ENCODE results near the gene FBXO21.

The FBXO21 gene

DNA sequence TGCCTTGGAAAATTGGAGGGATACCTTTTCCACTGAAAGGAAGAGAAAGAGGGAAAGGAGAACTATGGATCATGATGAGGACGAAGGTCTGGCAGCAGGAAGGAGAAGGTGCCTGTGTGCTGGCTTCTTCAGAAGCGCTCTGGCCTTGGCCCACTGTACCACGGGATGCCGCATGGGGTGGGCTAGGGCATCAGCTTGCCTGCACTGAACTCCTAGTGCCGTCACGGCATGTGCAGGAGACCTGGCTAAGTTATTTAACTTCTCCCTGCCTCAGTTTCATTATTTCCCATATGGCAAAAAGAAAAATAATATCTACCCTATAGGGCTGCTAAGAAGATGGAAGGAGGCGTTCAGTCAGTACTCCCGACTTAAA is 28.1 kb downstream of the FBXO21 start:
- no peak for DNase-seq

DNA sequence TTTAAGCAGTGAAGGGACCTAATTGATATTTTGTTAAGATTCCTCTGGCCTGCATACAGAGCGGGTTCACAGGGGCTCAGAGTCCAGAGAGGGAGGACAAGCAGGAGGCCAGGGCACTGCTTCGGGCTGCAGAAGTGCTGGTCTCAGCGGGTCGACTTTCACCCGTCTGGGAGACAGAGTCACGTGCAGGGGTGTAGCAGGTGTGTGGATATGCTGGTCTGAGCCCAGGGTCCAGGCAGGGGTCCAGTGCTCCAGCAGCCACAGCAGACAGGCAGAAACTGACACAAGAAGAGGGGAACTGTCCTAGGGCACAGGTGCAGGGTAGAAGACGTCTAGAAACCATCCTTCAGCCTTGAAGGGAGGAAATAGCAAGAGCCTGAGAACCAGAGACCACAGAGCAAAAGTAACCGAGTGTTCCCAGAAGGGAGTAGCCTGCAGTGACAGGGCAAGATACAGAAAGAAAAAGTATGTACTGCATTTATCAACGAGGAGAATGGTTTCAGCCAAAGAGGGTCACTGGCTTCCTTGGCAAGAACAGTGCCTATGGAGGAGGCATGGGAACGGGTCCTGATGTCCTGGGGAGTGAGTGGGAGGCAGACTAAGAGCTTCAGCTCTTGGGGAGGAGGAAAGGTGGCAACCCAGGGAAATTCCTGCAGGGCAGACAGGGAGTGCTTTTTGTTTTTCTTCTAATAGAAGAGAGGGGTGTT is 28.7 kb downstream of the FBXO21 start:
- DNase-seq, result no peak

DNA sequence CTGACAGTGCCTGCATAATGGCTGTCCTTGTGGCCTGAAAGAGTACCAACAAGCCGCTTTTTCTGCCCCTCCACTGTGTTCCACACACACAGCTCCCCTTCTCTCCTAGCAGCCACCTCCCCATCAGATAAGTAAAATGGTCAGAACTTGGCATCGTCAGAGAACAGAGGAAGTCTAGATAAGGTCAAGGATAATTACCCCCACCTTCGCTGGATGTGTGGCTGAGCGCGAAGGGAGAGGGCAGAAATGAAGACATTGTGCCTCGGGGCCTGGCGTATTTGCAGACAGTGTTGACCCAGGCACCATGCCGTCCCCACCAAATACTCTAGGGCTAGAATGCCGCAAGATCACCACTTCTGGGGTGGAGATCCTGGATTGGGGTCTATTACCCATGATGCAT is 30.6 kb downstream of the FBXO21 start:
- DNase-seq, result no peak

DNA sequence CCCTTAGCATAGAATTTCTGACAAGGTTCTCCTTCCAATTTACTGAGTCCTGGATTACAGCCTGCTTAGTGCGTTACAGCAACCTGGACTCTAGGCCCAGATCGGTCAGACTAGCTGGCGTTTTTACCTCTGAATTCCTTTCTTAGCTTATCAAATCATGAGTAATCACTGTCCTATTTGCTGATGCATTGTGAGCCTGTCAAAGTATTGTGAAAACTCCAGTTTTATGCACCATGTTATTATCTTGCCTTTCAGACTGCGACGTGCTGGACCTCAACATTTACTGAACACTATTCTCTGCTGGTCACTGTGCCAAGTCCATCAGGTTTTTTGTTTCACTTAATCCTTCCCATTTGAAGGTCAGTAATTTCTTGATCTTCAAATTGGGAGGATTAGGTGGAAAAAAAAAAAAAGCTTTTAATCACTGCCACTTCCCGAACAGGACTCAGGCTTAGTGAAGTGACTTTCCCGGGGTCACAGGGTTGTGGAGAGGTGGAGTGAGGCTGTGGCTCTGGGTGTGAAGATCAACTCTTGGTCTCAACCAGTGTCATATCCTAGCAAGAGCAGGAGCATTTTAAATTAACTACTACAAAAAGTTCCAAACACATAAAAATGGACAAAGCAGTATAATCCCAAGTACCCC is 31.2 kb downstream of the FBXO21 start:
- no peak for DNase-seq

DNA sequence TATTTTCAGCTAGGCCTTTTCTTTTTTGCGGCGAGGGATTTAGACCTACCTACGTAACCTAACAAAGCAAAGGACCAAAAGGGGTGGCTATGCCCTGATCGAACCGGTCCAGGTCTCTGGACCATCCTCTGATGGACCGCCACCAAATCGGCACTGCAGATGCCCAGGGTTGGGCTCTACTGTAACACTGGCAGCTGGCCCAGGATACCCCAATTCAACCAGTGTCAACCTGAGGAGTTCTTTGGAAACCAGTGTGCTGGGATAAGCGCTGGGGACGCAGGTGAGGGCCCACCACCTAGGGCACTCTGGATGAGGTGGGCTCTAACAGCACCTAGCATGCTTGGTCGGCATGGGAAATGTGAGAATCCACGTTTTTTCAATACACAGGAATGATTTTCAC is 32.2 kb downstream of the FBXO21 start:
- no peak for DNase-seq

DNA sequence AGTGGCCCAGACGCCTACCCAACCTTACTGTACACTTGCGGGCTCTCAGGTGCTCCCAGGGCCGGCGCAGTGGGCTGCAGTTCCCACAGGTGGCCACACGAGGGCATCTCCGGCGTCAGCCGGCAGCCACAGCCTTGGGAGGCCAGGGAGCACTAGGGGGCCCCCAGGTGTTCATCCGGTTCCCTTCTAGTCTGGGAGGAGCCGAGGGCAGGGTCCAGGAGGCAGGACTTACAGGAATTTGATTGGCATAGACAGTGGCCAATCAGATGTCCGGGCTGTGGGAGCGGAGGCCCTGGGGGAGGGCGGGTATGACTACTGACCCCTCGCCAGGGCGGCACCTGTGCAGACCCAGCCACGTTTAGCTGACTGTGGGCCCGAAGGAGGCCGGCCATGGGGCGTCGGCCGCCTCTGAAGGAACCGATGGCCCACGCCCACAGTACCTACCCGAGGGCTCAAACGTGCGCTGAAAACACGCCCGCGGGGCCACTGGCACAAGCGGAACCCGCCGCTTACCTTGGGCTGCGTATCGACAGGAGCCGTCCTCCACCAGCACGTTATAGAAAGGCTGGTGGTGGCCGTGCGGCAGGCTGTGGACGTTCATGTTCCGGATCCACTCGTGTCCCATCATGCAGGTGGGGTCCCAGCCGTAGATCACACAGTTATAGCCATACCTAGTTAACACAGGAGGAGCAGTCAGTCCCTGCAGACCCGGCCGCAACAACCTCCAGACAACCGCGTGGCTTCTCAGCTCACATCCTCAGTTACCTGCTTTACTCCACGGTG is 34.8 kb downstream of the FBXO21 start:
- DNase-seq, result peak; percentile 32

DNA sequence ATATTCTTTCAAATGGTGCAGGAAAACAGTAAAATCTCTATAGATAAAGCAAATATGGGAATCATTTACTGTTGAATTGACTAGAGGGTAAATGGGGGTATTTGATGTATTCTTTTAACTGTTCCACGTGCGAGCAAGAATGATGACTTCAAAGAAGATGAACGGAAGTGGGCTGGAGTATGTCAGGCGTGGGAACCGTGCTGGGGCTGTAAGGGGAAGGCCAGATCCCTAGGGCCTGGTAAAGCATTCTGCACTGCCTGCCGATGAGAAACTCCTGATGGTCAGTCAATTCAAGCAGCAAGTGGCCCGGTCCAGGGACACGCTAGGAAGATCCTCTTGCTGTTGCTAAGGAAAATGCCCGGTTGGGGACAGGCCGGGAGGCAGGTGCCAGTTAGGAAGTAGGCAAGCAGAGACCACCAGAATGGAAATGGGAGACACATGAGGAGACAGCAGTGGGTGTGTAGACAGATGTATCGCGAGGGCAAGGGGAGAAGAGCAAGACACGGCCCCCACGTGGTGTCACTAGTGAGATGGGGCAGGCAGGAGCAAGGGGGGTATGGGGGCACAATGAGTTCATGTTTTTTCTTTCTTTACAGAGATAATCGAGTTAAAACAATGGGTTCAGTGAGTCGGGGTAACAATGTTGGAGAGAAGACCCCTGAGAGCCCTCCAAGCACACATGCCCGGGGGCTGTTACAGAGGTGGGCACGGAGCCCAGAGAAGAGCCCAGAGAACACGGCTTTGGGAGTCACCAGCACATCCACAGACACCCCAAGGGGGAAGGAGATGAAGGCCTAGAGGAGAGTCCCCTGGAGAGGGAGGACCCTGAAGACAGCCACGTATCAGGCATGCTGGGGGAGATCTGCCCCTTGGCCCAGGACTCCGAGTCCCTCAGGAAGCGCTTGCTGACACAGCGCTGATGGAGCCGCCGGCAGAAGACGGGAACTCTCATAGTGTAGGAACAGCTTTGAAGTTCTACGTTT is 37.2 kb downstream of the FBXO21 start:
- no peak for DNase-seq

DNA sequence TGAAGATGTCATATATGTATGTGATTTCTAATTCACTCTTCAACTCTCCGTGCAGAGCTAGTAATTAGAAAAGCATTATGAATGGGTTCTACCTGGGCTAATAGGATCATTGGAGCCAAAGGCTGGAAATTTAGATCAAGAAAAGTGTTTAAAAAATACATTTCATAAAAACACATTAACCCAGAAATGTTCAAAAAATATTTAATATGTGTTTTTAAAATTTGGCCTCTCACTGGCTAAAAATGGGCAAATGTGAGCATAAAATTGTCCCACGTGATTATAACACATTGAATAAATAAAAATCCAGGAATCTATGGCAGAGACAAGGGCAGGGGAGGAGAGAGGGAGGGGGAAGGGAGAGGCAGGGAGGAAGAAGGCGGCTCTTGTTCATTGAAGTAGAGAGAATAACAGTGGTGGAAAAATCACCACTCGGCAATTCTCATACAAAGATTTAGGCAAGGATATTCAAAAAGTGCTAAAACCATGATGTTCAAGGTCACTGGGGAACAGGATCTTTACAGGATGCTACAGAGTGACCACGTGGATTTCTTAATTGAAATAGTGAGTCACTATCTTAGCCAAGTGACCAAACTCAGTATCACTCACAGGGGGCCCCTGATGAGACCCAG is 38.8 kb downstream of the FBXO21 start:
- no peak for DNase-seq

DNA sequence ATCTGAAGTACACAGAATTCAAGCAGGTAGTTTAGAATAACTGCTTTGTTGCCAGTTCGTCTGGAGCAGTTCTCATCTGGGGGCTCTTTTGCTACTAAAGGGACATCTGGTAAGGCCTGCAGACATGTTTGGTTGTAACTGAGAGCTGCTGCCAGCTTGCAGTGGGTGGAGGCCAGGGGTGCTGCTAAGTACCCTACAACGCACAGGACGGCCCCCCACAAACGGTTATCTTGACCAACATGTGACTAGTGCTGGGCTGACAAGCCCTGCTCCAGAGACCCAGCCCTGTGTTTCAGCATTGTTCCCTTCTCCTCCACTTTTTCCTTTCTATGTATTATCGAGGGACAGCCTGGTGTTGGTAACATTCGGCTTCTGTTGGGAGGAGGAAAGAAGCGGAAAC is 40.8 kb downstream of the FBXO21 start:
- no peak for DNase-seq

DNA sequence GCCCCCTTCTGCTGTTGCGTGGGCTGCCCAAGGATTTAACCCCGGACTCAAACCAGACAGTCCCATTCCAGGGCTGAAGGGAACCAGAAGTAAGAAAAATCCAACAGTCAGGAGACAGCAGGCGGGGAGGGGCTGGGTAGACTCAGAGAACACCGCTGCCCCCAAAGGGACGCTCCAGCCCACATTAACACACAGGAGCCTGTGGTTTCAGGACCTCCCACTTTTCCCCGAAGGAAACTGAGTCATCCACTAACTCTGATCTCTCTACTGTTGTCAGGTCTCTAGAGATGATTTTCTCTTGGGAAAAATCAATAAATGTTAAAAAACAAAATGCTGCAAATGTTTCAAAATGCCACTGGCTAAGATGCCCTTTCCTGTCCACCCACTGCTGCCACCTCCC is 41.6 kb downstream of the FBXO21 start:
- DNase-seq, result no peak

DNA sequence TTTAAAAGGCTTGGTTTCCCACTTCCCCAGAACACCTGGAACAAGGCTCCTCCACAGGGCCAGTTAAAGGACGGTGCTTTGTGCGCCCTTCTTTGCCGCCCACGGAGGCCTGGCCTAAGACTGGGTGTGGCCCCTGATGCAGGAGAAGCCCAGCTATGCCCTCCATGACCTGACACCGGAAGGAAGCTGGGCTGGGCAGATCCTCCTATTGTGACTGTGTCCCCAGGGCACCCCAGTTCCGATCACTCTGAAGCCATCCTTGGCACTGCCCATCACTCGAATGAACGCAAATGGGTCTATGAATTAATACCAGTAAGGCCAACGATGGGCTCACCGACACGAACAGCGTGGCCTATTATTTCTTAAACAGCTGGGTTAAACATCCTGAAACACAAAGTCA is 42.6 kb downstream of the FBXO21 start:
- DNase-seq, result no peak

DNA sequence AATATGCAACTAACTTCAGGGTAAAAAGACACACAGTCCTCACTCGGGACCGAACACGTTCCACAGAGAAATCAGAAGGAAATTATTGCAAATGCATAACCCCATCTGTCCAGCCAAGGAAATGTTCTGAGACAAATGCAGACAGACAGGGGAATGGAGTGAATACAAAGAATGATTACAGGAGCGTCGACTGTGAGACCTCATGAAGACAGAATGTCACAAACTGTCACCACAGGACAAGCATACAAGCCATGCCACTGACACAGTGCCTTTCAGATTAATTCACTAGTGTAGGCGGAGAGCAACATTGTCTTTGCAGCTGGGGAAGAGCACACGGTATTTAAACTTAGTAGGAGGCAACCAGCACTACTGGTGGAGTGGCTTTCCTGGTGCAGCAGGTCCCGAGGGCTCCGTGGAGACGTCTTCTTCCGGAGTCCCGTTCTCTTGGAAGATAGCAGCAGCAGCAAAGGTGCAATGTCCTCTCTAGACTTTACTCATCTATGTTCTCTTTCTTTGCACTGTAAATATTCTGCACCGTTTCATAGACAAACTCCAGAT is 44.6 kb downstream of the FBXO21 start:
- DNase-seq, result no peak

DNA sequence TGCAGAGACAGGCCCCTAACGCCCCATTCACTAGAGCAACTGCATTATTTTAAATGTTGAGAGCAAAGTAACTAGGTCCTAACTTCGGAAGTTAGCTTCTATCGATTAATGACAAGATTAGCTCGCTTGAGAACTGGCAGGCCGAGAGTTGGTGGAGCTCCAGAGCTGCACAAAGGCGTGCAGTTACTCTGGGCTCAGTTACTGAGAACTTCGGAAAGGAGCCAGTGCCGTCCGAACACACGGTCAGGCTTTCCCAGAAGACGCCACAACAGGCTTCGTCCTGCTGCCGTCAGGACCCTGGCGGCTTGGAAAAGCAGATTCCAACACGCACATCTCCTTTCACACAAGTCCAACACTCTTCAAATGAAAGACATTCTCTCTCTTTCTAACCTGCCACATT is 45.7 kb downstream of the FBXO21 start:
- no peak for DNase-seq

DNA sequence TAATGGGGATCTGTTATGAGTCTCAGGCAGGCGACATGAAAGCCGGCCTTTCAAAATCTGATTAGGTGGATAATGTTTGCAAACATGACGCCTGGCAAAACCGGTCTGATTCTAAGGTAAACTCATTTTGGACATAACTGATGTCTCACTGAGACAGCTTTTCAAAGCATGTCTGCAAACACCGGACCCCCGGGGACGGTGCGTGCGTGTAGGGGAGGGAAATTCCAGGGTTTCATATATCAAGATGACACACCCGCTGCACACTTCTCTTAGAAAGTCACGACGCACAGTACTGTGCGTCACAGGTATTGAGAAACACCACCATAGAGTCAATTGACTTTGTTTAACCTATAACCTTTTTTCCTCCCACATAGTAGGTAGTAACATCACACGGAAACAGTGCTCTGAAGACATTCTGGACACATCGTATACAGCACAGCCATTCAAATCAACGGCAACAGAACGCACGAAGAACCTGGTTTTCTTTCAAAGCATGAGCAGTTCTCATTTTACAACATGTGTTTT is 47.2 kb downstream of the FBXO21 start:
- DNase-seq, result no peak

DNA sequence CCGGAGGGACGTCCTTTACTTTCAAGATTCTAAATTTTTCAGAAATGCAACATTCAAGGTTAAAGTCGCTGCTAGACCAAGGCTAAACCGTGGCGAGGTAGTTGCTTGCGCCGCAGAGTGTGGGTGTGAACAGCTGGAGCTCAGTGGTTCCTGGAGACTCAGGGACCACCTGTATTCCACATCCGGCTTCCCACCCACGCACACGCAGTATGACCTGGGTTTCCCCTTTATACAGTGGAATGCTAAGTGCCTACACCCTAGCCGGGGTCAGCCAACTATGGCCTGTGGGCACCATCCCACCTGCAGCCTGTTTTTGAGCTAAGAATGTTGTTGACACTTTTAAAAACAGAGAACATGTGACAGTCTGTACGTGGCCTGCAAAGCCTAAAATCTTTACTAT is 48.2 kb downstream of the FBXO21 start:
- no peak for DNase-seq

DNA sequence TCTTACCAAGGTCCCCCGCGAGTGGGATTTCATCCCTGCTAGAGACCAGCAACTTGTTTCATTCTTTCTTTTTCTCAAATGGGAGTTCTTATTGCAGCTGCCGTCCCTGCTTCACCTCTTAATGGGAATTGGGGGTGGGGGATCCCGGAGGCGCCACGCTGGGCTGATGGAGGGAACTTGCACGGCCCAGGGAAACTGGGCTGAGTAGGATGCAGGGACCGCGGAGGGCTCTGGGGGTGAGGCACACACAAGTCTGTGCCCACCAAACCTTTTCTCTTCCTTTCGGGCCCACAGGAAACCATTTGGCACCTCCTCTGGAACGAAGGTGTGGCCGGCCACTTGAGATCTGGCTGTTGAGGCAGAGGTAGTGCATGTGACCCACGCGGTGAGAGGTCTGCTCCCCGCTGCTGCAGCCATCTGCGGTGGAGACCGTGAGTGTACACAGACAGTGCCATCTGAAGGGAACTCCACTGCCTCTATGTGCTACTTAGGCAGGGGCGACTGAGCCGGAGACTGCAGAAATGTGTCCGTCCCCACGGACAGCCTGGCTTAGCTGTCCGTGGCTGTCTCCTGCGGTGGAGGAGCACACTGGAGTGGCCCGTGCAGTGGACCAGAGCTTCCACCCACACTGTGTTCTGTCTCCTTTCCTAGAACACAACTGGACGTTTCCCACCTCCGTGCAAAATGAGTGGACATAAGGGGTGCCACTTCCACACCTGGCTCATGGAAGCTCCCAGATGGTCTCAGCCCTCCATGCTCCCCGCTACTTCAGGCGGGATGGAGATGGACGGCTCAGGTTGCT is 49.0 kb downstream of the FBXO21 start:
- no peak for DNase-seq

DNA sequence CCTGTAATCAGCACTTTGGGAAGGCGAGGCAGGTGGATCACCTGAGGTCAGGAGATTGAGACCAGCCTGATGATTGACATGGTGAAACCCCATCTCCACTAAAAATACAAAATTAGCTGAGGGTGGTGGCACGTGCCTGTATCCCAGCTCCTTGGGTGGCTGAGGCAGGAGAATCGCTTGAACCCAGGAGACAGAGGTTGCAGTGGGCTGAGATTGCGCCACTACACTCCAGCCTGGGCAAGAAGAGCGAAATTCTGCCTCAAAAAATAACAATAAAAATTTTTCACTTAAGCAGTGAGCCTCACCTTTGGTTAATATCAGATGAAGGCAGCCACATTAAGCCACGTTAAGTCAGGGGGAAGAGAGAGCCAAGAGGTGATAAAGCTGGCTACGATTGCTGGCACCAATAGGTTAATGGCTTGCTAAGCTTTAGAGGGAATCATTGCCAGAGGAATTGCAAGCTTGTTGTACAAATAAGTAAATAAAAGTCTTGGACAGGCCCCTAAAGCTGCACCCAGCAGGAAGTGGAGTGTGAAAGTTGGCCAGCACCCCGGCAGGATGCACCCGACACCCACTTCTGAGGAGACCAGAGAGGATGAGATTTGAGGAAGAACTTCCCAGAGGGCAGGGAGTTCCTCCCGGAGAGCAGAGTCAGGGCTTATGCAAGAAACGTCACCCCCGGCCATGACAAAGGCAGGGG is 49.7 kb downstream of the FBXO21 start:
- DNase-seq, result no peak

DNA sequence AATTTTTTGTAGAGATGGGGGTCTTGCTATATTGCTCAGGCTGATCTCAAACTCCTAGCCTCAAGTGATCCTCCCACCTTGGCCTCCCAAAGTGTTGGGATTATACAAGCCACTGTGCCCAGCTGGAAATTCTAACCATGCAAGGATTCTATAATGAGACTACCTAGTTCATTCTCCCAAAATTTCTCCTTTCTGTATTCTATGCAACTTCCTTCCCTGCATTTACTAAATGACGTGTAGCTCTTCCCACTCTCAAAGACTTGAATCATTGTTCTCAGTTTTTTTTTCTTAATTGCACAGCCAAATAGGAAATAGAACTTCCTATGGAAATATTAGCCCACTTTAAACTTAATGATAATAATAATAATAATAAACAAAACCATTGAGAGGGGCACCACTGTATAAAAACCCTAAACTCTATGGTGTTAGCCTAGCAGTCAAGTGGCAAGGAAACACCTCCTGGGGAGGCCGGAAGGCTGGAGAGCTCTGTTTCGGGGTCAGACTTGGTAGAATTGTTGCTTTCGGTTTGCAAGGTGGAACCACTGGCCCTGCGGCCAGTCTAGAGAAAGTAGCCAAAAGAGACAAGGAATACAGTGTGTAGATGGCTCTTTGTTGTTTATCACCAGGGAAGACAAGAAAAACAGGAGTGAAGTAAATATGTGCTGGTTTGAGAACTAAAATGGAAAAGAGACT is 51.1 kb downstream of the FBXO21 start:
- no peak for DNase-seq

DNA sequence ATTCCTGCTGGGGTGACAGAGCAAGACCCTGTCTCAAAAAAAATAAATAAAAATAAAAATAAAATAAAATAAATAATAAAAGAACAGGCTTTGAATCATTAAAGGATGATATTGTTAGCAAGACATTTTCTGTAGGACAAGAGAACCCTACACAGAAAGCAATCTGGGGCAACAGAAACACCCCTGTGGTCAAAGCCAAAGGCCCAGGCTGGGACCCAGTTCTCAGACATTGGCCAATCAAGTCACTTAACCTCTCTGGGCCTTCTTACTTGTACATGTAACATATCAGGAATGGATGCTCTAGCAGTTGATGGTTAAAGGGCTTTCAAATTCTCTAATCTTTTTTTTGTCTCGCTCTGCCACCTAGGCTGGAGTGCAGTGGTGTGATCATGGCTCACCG is 55.5 kb downstream of the FBXO21 start:
- DNase-seq, result no peak

DNA sequence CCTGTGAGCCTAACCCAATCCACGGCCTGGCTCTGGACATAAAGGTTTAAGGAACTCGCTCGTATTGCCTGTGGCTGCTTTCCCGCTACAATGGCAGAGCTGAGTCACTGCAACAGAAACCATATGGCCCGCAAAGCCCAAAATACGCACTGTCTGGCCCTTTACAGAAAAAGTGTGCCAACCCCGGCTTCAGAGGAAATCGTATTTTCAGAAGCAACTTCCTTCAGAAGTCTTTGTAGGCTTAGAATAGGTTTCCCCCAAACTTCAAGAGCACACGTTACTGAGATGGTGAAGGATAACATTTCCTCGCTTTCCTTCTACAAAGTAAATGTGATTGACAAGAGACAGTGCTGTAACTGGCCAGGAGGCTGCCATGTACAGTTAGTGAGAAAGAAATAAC is 56.2 kb downstream of the FBXO21 start:
- DNase-seq, result no peak

All from NCI-H1694 treated with DMSO at 0.1 percent for 48 hours (cell line).